Neural cell (in vitro differentiated cells): ENCODE results near the gene CCT4.

ENCODE experiments used
- EP300 ChIP-seq: fragments of 450-650 bp; conservative IDR thresholded peaks from 2 replicates; pipeline ENCODE4 v1.6.1; 2014; ENCODE audit warnings: antibody characterized with exemption, mild to moderate bottlenecking, moderate library complexity; ENCODE audit not compliant: poor library complexity, severe bottlenecking
- EZH2 ChIP-seq: fragments of 200-600, 300-800 bp; shearing (Covaris generic), sonication (generic); IDR thresholded peaks from 2 replicates; pipeline ENCODE4 v1.6.1; 2014; ENCODE audit warnings: antibody characterized with exemption, low read length, borderline replicate concordance, mild to moderate bottlenecking; ENCODE audit not compliant: insufficient read depth, poor library complexity, severe bottlenecking
- MXI1 ChIP-seq: fragments of 450-650 bp; conservative IDR thresholded peaks from 2 replicates; pipeline ENCODE4 v1.6.1; 2014; ENCODE audit warnings: antibody characterized with exemption, mild to moderate bottlenecking; ENCODE audit not compliant: poor library complexity, severe bottlenecking
- POLR2AphosphoS5 ChIP-seq: IDR thresholded peaks from 2 replicates; pipeline ENCODE4 v1.6.1; 2012
- RAD21 ChIP-seq: fragments of 450-650 bp; conservative IDR thresholded peaks from 2 replicates; pipeline ENCODE4 v1.6.1; 2014; ENCODE audit warnings: antibody characterized with exemption, mild to moderate bottlenecking, moderate library complexity
- SMC3 ChIP-seq: fragments of 450-650 bp; conservative IDR thresholded peaks from 2 replicates; pipeline ENCODE4 v1.6.1; 2014; ENCODE audit warnings: antibody characterized with exemption, mild to moderate bottlenecking, moderate library complexity; ENCODE audit not compliant: poor library complexity
- TAF1 ChIP-seq: IDR thresholded peaks from 2 replicates; pipeline ENCODE4 v1.6.1; 2012; ENCODE audit warnings: low read depth
- TF ChIP-seq, protein P1 (sequence below): IDR thresholded peaks from 2 replicates; pipeline ENCODE4 v1.6.1; 2012; ENCODE audit warnings: borderline replicate concordance
- TF ChIP-seq, protein P2 (sequence below): fragments of 450-650 bp; IDR thresholded peaks from 2 replicates; pipeline ENCODE4 v1.5.1; 2014; ENCODE audit warnings: antibody characterized with exemption, mild to moderate bottlenecking, moderate library complexity; ENCODE audit not compliant: poor library complexity, severe bottlenecking

DNA sequence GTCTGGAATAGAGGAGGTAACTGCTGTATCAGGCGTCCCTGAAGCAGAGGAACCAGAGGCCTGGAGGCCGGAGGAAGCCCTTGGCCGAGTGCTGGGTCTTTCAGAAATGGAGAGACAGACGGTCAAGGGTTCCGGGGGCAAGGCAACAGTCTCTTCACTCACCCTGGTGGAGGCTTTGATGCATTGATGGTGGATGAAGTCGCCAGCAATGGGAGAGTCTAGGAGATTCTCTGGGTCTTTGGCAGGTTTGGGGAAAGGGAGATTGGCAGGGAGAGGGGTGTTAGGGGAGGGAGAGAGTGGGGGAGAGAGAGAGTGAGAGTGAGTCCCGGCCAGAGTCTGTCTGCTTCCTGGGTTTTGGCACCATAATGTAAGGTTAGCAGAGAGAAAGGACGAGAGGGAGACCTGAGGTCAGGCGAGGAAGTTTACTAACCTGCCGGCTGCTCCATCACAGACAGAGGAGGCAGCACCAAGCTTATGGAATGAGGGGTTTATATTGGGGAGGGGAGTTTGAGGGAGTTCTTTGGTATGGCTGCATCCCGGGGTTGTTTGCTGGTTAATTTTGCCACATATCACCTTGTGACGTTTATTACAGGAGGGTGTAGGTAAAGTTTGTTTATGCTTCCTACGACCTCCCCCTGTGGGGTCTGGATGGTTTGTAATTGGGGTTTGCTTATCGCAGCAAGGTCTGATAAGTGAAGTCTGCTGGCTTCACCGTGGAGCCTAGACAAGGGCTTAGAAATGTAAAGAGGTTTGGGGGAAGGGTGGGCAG, 36.6 kb upstream of the CCT4 start:
- TF ChIP-seq TAF1 = no peak
- TF ChIP-seq, protein P1, sequence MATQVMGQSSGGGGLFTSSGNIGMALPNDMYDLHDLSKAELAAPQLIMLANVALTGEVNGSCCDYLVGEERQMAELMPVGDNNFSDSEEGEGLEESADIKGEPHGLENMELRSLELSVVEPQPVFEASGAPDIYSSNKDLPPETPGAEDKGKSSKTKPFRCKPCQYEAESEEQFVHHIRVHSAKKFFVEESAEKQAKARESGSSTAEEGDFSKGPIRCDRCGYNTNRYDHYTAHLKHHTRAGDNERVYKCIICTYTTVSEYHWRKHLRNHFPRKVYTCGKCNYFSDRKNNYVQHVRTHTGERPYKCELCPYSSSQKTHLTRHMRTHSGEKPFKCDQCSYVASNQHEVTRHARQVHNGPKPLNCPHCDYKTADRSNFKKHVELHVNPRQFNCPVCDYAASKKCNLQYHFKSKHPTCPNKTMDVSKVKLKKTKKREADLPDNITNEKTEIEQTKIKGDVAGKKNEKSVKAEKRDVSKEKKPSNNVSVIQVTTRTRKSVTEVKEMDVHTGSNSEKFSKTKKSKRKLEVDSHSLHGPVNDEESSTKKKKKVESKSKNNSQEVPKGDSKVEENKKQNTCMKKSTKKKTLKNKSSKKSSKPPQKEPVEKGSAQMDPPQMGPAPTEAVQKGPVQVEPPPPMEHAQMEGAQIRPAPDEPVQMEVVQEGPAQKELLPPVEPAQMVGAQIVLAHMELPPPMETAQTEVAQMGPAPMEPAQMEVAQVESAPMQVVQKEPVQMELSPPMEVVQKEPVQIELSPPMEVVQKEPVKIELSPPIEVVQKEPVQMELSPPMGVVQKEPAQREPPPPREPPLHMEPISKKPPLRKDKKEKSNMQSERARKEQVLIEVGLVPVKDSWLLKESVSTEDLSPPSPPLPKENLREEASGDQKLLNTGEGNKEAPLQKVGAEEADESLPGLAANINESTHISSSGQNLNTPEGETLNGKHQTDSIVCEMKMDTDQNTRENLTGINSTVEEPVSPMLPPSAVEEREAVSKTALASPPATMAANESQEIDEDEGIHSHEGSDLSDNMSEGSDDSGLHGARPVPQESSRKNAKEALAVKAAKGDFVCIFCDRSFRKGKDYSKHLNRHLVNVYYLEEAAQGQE = no peak
- no peak for TF ChIP-seq EZH2
- TF ChIP-seq, protein P2, sequence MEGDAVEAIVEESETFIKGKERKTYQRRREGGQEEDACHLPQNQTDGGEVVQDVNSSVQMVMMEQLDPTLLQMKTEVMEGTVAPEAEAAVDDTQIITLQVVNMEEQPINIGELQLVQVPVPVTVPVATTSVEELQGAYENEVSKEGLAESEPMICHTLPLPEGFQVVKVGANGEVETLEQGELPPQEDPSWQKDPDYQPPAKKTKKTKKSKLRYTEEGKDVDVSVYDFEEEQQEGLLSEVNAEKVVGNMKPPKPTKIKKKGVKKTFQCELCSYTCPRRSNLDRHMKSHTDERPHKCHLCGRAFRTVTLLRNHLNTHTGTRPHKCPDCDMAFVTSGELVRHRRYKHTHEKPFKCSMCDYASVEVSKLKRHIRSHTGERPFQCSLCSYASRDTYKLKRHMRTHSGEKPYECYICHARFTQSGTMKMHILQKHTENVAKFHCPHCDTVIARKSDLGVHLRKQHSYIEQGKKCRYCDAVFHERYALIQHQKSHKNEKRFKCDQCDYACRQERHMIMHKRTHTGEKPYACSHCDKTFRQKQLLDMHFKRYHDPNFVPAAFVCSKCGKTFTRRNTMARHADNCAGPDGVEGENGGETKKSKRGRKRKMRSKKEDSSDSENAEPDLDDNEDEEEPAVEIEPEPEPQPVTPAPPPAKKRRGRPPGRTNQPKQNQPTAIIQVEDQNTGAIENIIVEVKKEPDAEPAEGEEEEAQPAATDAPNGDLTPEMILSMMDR = no peak
- TF ChIP-seq SMC3 = no peak
- TF ChIP-seq RAD21 = no peak
- TF ChIP-seq POLR2AphosphoS5 = no peak
- no peak for TF ChIP-seq MXI1
- TF ChIP-seq EP300 = no peak
